NOMO-1 treated with dmso at 0.1 percent for 144 hours (cell line): ENCODE data around the gene NAGLU.
"Not testable (repeated sequence)": the region's sequence is repeated elsewhere in the genome, so short reads cannot be mapped to it uniquely, and the experiment has no call there.

Source experiments
- DNase-seq: peaks from one replicate; lab custom pipeline; 2025; ENCODE audit not compliant: unreplicated experiment; lab: John Stamatoyannopoulos, UW

The NAGLU gene

GRCh38 chr17:42543190-42544079, 7.4 kb downstream of the NAGLU start:
- no peak for DNase-seq

GRCh38 chr17:42544874-42545283, 8.8 kb downstream of the NAGLU start:
- no peak for DNase-seq

- DNase-seq = not testable (repeated sequence)
Measured at GRCh38 chr17:42545755-42546505, 9.9 kb downstream of the NAGLU start.

- DNase-seq = no peak
Measured at GRCh38 chr17:42547001-42547461, 11.0 kb downstream of the NAGLU start.

- no peak for DNase-seq
Measured at GRCh38 chr17:42547698-42548069, 11.6 kb downstream of the NAGLU start.

GRCh38 chr17:42548070-42548837, 12.2 kb downstream of the NAGLU start:
- no peak for DNase-seq

- DNase-seq = no peak
Measured at GRCh38 chr17:42548993-42549755, 13.1 kb downstream of the NAGLU start.

- DNase-seq = not testable (repeated sequence)
Measured at GRCh38 chr17:42552736-42553135, 16.7 kb downstream of the NAGLU start, which contains the start of gene HSD17B1. HSD17B1 (plus strand) TSS chr17:42552923; CDS start chr17:42552934, 11 bp downstream.

- DNase-seq = no peak
Measured at GRCh38 chr17:42553161-42553818, 17.2 kb downstream of the NAGLU start.

- no peak for DNase-seq
Measured at GRCh38 chr17:42553866-42554249, 17.8 kb downstream of the NAGLU start.

GRCh38 chr17:42554250-42555121, 18.4 kb downstream of the NAGLU start:
- peak; percentile 89 for DNase-seq

GRCh38 chr17:42555122-42555622, 19.1 kb downstream of the NAGLU start:
- DNase-seq = no peak

- DNase-seq = not testable (repeated sequence)
Measured at GRCh38 chr17:42555961-42556617, 20.0 kb downstream of the NAGLU start.

- DNase-seq = no peak
Measured at GRCh38 chr17:42559075-42559474, 23.0 kb downstream of the NAGLU start.

GRCh38 chr17:42560246-42560645, 24.2 kb downstream of the NAGLU start:
- DNase-seq = no peak

- DNase-seq = peak; percentile 92
Measured at GRCh38 chr17:42561897-42562387, 25.9 kb downstream of the NAGLU start, which contains the start of gene COASY. COASY (plus strand) TSS chr17:42562148; CDS start chr17:42562623, 475 bp downstream.

- no peak for DNase-seq
Measured at GRCh38 chr17:42562388-42563142, 26.5 kb downstream of the NAGLU start.
